Measurements from ENCODE around the gene EAPP. TPM values are rescaled to one million over a fixed set of nuclear protein-coding genes. Genes with fewer than 3 reads are reported as not detected.

The EAPP gene
- total RNA-seq, 1 experiment from 2014 or later = 32.2 TPM

GRCh38 chr14:34502001-34502400 lies 37.5 kb downstream of the EAPP start:
- Histone ChIP-seq H3K9me2 (ENCODE audit: insufficient read depth) (no peaks in the 10 kb centered on the region), H3K36me3 (ENCODE audit: control insufficient read depth in 1 of 2, insufficient read depth in 2 of 2, low read length in 2 of 2) (no peaks in the 10 kb centered on the region), H3K4me1 (ENCODE audit: control insufficient read depth in 1 of 2, insufficient read depth in 2 of 2, low read length in 2 of 2) (peaks cover 14 to 21% of the 10 kb centered on the region in 2 experiments), H3K9me3 (ENCODE audit: control insufficient read depth in 1 of 2, insufficient read depth in 1 of 2, low read depth in 1 of 2, low read length in 2 of 2) (no peaks in the 10 kb centered on the region), H3K4me2 (ENCODE audit: low read length) (no peak overlapping the region), H2AFZ (ENCODE audit: low read depth, low read length, poor library complexity, severe bottlenecking) (no peak overlapping the region), H3K27ac (ENCODE audit: low read depth, low read length) (no peak overlapping the region), H4K20me1 (ENCODE audit: insufficient read depth) (no peaks in the 10 kb centered on the region), H3K27me3 (ENCODE audit: insufficient read depth, low read length) (no peaks in the 10 kb centered on the region), H3K4me3 (replicated peaks in 1 of 2; ENCODE audit: low read depth in 1 of 2, low read length in 2 of 2) (no peak overlapping the region), H3K79me2 (ENCODE audit: insufficient read depth, low read length) (no peaks in the 10 kb centered on the region), H3K9ac (ENCODE audit: low read length) (no peak overlapping the region)
- ChIA-PET RAD21 (ENCODE audit: low non-redundant PET in 1 of 2, low total read pairs in 2 of 2, uncharacterized antibody in 2 of 2, unreplicated experiment in 2 of 2) (no interaction called here), POLR2A (interaction anchor here (0.8 kb wide), 1 partner anchor 170 kb away, joined by 3 read pairs; no protein-coding TSS in a partner anchor), CTCF (interaction anchor here (1.2 to 1.9 kb wide), 3 partner anchors 9 to 174 kb away, joined by 3 to 10 read pairs (median 5); no protein-coding TSS in a partner anchor)
- DNase-seq (ENCODE audit: low read depth, low spot score) (no peak), ATAC-seq (no peak)
- BruUV-seq (replicated peaks) = no TSS peak
- TF ChIP-seq EZH2phosphoT487 (IDR thresholded peaks at IDR 0.05; ENCODE audit: borderline replicate concordance) = no peak
- TF ChIP-seq FOSL1 (IDR thresholded peaks at IDR 0.05; ENCODE audit: low read depth) = no peak
- TF ChIP-seq RAD21 (IDR thresholded peaks at IDR 0.05; ENCODE audit: low read depth) = no peak
- no peak for TF ChIP-seq POLR2A (IDR thresholded peaks at IDR 0.05; ENCODE audit: borderline replicate concordance, extremely low read depth, insufficient read depth, insufficient read length)
- TF ChIP-seq EZH2 (IDR thresholded peaks at IDR 0.05) = no peak
- no peak for TF ChIP-seq ZNF274 (IDR thresholded peaks at IDR 0.05; ENCODE audit: low read depth, low read length)
- no peak for TF ChIP-seq EGR1 (IDR thresholded peaks at IDR 0.05; ENCODE audit: low read depth)
- no peak for TF ChIP-seq ELF1 (IDR thresholded peaks at IDR 0.05; ENCODE audit: borderline replicate concordance, low read depth)
- TF ChIP-seq CEBPB (IDR thresholded peaks at IDR 0.05; ENCODE audit: low read depth) = no peak
- no peak for TF ChIP-seq CBX3 (IDR thresholded peaks at IDR 0.05; ENCODE audit: low read depth)
- no peak for TF ChIP-seq SRF (IDR thresholded peaks at IDR 0.05; ENCODE audit: low read depth)
- TF ChIP-seq POLR2AphosphoS5 (IDR thresholded peaks at IDR 0.05; ENCODE audit: low read depth, low read length) = no peak
- TF ChIP-seq SP1 (IDR thresholded peaks at IDR 0.05; ENCODE audit: low read depth) = no peak
- no peak for TF ChIP-seq YY1 (IDR thresholded peaks at IDR 0.05; ENCODE audit: extremely low read depth, insufficient replicate concordance, low read depth, low read length)
- intact Hi-C loops (cut with micrococcal nuclease) = no loop called here
